ENCODE results near the gene PCDHGA2. TPM values are rescaled to one million over a fixed set of nuclear protein-coding genes. Genes with fewer than 3 reads are reported as not detected.

The PCDHGA2 gene
- total RNA-seq, 1 donor from 2014 or later, result 0.59 TPM

Other genes with a start within 250 kb of the PCDHGA2 start
- gene PCDHB2, start 244.1 kb upstream of the PCDHGA2 start, total RNA-seq, result 0.34 and 0.45 TPM in 2 replicates
- 0.15 and 0.17 TPM in 2 replicates for gene PCDHB3, start 238.3 kb upstream of the PCDHGA2 start, total RNA-seq
- gene PCDHB4, start 216.9 kb upstream of the PCDHGA2 start, total RNA-seq, result not detected in 2 replicates
- gene PCDHB5, start 203.6 kb upstream of the PCDHGA2 start, total RNA-seq, result 0.84 and 0.89 TPM in 2 replicates
- not detected in 2 replicates for gene PCDHB6, start 188.7 kb upstream of the PCDHGA2 start, total RNA-seq
- 0.15 and 0.17 TPM in 2 replicates for gene PCDHB7, start 166.1 kb upstream of the PCDHGA2 start, total RNA-seq
- not detected in 2 replicates for gene PCDHB8, start 161.0 kb upstream of the PCDHGA2 start, total RNA-seq
- under 0.01 TPM in 1 of 2 replicates, not detected in the other for gene PCDHB16, start 156.4 kb upstream of the PCDHGA2 start, total RNA-seq
- not detected in 2 replicates for gene PCDHB9, start 151.6 kb upstream of the PCDHGA2 start, total RNA-seq
- under 0.01 and 0.15 TPM in 2 replicates for gene PCDHB10, start 146.4 kb upstream of the PCDHGA2 start, total RNA-seq
- gene PCDHB11, start 139.1 kb upstream of the PCDHGA2 start, total RNA-seq, result under 0.01 TPM in 2 replicates
- not detected in 2 replicates for gene PCDHB12, start 130.0 kb upstream of the PCDHGA2 start, total RNA-seq
- under 0.01 TPM in 2 replicates for gene PCDHB13, start 124.8 kb upstream of the PCDHGA2 start, total RNA-seq
- gene PCDHB14, start 115.4 kb upstream of the PCDHGA2 start, total RNA-seq, result under 0.01 TPM in 1 of 2 replicates, not detected in the other
- 0.15 and 0.17 TPM in 2 replicates for gene PCDHB15, start 93.4 kb upstream of the PCDHGA2 start, total RNA-seq
- not detected in 2 replicates for gene SLC25A2, start 34.7 kb upstream of the PCDHGA2 start, total RNA-seq
- 31.8 and 38.5 TPM in 2 replicates for gene TAF7, start 18.0 kb upstream of the PCDHGA2 start, total RNA-seq
- under 0.01 and 0.15 TPM in 2 replicates for gene PCDHGA1, start 8.2 kb upstream of the PCDHGA2 start, total RNA-seq
- gene PCDHGA3, start 5.1 kb downstream of the PCDHGA2 start, total RNA-seq, result 0.15 and 0.34 TPM in 2 replicates
- 0.30 and 0.34 TPM in 2 replicates for gene PCDHGB1, start 11.3 kb downstream of the PCDHGA2 start, total RNA-seq
- 1.0 and 1.3 TPM in 2 replicates for gene PCDHGA4, start 16.3 kb downstream of the PCDHGA2 start, total RNA-seq
- 0.50 and 0.59 TPM in 2 replicates for gene PCDHGB2, start 21.2 kb downstream of the PCDHGA2 start, total RNA-seq
- 0.15 and 0.34 TPM in 2 replicates for gene PCDHGA5, start 25.4 kb downstream of the PCDHGA2 start, total RNA-seq
- 0.45 and 0.50 TPM in 2 replicates for gene PCDHGB3, start 31.5 kb downstream of the PCDHGA2 start, total RNA-seq
- gene PCDHGA6, start 35.1 kb downstream of the PCDHGA2 start, total RNA-seq, result 0.67 and 1.0 TPM in 2 replicates
- 0.50 and 0.89 TPM in 2 replicates for gene PCDHGA7, start 44.0 kb downstream of the PCDHGA2 start, total RNA-seq
- gene PCDHGB4, start 48.9 kb downstream of the PCDHGA2 start, total RNA-seq, result 4.0 and 4.4 TPM in 2 replicates
- gene PCDHGA8, start 53.9 kb downstream of the PCDHGA2 start, total RNA-seq, result 0.15 and 0.67 TPM in 2 replicates
- gene PCDHGB5, start 59.2 kb downstream of the PCDHGA2 start, total RNA-seq, result 10.6 and 13.8 TPM in 2 replicates
- gene PCDHGA9, start 64.0 kb downstream of the PCDHGA2 start, total RNA-seq, result 1.7 and 1.9 TPM in 2 replicates
- 1.3 and 2.1 TPM in 2 replicates for gene PCDHGB6, start 69.3 kb downstream of the PCDHGA2 start, total RNA-seq
- 4.9 and 5.2 TPM in 2 replicates for gene PCDHGA10, start 74.2 kb downstream of the PCDHGA2 start, total RNA-seq
- gene PCDHGB7, start 78.9 kb downstream of the PCDHGA2 start, total RNA-seq, result 6.1 and 7.2 TPM in 2 replicates
- gene PCDHGA11, start 82.3 kb downstream of the PCDHGA2 start, total RNA-seq, result 10.9 and 11.6 TPM in 2 replicates
- gene PCDHGA12, start 91.7 kb downstream of the PCDHGA2 start, total RNA-seq, result 7.7 and 8.4 TPM in 2 replicates
- 39.3 and 42.2 TPM in 2 replicates for gene PCDHGC3, start 137.2 kb downstream of the PCDHGA2 start, total RNA-seq
- 0.17 and 0.30 TPM in 2 replicates for gene PCDHGC4, start 146.3 kb downstream of the PCDHGA2 start, total RNA-seq
- 0.17 and 0.30 TPM in 2 replicates for gene PCDHGC5, start 150.3 kb downstream of the PCDHGA2 start, total RNA-seq